Activated CD8-positive, alpha-beta memory T cell treated with anti-CD3 and anti-CD28 coated beads, Interleukin-2, amount 50 U/mL, for 24 hours (primary cell): ENCODE data around the gene NCAPD3.
"Not testable (repeated sequence)": the region's sequence is repeated elsewhere in the genome, so short reads cannot be mapped to it uniquely, and the experiment has no call there.

Experiments used
- DNase-seq: peaks from one replicate; pipeline ENCODE4 v3.0.0-alpha.2; 2020; ENCODE audit errors: extremely low read depth

NCAPD3 gene

DNA sequence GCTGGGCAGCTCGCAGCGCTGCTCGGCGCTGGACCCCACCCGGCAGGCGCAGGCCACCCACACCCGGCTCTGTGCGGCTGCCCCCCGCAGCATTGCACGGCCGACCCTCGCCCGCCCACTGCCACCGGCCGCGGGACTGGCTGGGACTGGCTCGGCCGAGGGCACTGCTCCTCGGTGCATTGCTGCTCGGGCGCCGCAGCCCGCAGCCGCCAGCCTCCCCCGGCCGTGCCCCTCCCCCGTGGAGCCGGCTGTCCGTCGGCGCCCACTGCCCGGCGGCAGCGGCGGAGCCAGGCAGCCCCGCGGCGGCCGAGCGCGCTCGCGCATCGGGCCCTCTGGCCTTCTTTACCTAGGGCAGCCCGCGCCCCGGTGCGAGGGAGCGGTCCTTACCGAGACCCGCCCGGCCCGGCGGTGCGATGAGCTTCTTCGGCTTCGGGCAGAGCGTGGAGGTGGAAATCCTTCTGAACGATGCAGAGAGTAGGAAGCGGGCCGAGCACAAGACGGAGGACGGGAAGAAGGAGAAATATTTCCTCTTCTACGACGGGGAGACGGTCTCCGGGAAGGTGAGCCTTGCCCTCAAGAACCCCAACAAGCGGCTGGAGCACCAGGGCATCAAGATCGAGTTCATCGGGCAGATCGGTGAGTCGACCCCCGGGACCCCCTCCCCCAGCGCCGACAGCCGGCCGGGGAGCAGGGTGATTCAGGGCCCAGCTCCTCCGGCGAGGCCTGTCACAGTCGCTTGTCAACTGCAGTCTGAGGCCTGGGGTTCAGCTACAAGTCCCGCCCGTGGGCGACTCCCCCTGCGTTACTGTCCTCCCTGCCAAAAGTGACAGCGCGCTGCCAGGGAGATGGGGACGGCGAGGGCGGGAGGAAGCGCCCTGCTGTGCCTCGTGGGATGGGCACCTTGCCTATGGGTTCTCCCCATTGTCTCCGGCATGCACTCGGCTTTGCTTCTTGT, 1.2 kb upstream of the NCAPD3 start:
- DNase-seq, result peak; percentile 28

DNA sequence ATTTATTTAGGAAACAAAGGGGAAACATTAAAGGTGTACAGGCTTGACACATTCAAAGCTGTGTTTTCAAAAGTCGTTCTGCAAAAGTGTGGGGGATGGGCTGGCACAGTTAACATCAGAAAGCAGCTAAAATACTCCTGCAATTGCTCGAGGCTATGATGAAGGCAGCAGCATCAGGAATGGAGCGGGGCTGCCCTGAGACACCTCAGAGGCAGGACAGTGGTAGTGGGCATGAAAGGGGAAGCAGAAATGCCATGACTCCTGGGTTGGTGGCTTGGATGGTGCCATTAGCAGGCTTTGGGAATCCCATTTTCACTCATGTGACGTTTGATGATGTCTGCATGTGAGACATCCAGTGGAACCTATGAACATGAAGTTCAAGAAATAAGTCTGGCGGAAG, 646 bp downstream of the NCAPD3 start:
- no peak for DNase-seq

- DNase-seq, result no peak
Measured at GRCh38 chr11:134216816-134217215, 7.0 kb downstream of the NCAPD3 start.

GRCh38 chr11:134215836-134216235, 7.9 kb downstream of the NCAPD3 start:
- no peak for DNase-seq

DNA sequence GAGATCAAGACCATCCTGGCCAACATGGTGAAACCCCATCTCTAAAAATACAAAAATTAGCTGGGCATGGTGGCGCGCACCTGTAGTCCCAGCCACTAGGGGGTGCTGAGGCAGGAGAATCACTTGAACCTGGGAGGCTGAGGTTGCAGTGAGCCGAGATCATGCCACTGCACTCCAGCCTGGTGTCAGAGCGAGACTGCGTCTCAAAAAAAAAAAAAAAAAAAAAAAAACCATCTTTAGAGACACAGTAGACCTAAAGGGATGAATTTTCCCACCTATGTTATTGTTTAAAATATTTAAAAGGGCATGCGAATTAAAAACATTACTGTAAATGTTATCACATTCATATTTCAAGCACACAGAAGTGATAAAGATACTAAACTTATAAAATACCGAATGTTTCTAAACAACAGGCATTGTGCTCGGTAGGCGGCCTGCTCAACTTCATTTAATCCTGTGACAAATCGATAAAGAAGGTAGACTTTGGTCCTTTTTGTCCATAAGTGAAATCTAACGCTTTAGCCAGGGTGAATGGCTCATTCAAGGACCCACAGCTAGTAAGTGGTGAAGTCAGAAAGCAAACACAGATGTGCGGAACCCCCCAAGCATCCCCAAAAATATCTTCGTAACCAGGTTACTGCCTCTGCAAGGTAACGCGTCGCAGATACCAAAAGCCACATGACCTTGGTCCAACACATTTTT, 16.1 kb downstream of the NCAPD3 start:
- no peak for DNase-seq

DNA sequence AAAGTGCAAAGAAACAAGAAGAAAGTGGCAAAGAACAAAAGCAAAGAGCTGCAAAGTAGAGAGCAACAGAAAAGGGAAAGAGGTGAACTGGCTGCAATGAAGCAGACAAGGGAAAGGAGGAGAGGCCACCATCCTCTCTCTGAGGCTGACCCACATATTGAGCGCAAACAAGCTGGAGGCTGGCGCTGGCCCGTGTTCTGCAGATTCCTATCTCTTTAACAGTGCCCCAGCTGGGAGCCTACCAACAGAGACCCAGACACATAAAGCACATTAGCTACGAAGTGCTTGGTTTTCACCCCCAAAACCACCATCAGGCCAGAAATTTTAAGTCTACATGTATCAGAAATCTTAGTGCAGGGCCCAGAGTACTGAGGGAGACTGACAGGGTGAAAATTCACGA, 17.6 kb downstream of the NCAPD3 start:
- no peak for DNase-seq

- no peak for DNase-seq
Measured at GRCh38 chr11:134205729-134206128, 18.0 kb downstream of the NCAPD3 start.

GRCh38 chr11:134202661-134203060, 21.1 kb downstream of the NCAPD3 start:
- no peak for DNase-seq

- DNase-seq, result no peak
Measured at GRCh38 chr11:134200688-134201087, 23.1 kb downstream of the NCAPD3 start.

DNA sequence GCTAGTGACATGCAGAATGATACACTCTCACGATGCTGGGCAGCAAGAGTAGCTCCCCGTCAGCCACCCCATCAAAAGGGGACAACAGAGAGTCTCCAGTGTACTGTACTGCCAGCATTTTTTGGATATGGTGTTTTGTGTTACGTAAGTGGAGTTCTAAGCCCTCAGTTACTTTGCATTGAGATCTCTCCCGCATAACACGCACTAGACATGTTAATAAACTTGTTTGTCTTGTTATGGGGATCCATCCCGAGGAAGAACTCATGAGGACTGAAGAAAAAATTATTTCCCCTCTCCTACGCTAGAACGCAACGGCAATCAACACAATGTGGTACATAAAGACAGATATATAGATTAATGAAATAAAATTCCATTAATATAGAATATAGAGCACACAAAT, 24.2 kb downstream of the NCAPD3 start:
- DNase-seq, result no peak

DNA sequence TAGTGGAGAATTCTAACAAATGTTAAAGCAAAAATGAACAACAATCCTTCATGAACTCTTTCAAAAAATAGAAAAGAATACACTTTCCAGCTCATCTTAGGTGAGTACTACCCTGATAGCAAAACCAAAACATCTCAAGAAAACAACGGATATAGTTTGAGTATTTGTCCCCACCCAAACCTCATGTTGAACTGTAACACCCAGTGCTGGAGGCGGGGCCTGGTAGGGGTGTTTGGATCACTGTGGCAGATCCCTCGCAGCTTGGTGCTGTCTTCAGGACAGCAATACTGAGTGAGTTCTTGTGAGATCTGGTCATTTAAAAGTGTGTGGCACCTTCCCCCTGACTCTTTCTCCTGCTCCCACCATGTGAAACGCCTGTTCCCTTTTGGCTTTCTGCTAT, 27.0 kb downstream of the NCAPD3 start:
- DNase-seq, result no peak

GRCh38 chr11:134188092-134188491, 35.7 kb downstream of the NCAPD3 start:
- not testable (repeated sequence) for DNase-seq

GRCh38 chr11:134181707-134182106, 42.1 kb downstream of the NCAPD3 start:
- DNase-seq, result no peak

GRCh38 chr11:134178032-134178674, 45.6 kb downstream of the NCAPD3 start:
- DNase-seq, result no peak

DNA sequence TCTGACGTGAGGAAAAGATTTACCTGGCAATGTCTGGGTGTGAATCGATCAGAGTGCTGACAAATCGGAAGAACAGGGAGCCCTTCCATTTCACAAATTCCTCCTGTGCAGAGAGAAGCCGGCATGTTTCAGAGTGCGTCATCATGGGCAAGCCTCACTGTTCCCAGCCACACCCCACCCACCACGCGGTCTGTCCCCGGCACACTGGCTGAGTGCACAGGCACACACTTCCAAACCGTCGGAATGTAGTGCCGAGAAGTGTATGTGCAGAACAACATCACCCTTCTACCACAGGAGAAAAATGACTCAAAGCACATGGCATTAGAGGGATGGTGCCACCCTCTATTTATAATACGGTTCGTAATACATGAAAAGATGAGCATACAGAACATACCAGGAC, 47.5 kb downstream of the NCAPD3 start:
- no peak for DNase-seq

DNA sequence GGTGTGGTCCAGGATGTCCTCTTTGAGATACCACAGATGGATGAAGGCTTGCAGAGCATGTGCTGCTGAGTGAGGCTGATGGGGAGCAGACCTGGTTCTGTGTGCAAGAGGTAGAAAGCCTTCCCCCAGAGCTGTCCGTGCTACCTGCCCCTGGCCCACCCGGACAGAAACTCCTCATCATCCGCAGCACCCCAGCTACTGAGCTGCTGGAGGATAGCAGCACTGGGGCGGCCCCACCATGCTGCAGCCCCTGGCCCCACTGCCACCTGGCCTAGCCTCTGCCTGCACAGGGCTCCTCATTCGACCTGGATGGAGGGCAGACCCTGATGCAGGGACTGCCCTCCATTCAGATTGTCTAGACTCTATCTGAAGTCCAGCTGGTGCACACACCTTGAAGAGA, 50.5 kb downstream of the NCAPD3 start:
- DNase-seq, result no peak

GRCh38 chr11:134171951-134172350, 51.8 kb downstream of the NCAPD3 start:
- DNase-seq, result no peak

DNA sequence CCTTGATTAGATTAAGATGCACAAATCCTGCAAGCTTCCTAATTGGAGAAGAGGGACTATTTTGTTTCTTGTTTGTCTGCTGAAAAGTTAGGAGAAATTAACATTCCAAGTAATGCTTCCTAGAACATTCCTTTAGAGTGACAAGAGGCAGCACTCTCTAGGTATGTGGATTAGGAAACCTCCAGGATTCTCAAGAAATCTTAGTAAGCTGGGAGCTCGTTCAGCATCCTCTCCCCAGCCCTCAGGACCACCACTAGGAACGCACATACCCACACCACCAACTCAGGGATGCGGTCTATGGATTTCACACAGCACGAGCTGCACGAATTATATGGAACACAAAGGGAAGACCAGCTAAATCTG, 52.9 kb downstream of the NCAPD3 start:
- no peak for DNase-seq

DNA sequence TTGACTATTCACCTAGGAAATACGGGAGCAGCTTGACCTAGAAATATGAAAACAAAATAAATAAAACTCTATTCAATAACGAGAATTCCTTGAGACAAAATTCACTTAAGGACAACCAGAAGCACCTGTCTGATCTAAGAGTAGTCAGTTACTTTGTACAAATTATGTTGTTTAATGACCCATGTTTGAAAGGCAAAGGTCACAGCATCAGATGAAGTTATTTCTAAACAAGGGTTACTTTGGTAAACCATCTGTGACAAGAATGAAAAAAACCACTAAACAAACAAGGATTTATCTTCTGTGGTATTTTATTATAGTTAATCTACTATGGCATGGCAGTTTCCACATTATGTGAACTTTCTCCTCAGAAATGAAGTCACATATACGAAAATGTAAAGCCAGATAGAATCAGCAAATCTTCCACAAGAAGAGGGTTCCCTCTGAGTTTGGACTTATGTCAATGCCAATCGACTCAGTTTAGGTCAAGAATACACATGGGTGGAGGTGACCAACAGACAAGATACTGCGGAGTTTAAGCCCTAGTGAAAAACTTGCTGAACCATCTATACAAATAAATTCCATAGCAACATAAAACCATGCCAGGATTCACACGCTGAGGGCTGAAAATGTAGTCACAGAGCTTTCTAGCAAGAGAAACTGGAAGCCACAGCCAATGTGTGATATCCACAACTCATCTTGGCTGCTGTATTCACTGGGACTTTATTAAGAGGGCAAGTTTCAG, 53.4 kb downstream of the NCAPD3 start:
- DNase-seq, result no peak

DNA sequence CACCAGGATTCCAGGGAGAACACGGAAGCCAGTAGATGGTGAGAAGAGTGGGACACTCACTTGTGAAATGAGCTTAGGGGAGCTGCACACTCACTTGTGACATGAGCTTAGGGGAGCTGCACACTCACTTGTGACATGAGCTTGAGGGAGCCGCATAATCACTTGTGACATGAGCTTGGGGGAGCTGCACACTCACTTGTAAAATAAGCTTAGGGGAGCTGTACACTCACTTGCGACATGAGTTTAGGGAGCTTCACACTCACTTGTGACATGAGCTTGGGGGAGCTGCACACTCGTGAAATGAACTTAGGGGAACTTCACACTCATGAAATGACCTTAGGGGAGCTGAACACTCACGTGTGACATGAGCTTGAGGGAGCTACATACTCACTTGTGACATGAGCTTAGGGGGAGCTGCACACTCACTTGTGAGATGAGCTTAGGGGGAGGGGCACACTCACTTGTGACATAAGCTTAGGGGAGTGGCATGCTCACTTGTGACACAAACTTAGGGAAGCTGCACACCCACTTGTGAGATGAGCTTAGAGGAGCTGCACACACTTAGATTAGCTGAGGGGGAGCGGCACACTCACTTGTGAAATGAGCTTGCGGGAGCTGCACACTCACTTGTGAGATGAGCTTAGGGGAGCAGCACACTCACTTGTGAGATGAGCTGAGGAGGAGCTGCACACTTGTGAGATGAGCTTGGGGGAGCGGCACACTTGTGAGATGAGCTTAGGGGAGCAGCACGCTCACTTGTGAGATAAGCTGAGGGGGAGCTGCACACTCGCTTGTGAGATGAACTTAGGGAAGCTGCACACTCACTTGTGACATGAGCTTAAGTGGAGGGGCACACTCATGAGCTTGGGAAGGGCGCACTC, 59.0 kb downstream of the NCAPD3 start:
- DNase-seq, result no peak

DNA sequence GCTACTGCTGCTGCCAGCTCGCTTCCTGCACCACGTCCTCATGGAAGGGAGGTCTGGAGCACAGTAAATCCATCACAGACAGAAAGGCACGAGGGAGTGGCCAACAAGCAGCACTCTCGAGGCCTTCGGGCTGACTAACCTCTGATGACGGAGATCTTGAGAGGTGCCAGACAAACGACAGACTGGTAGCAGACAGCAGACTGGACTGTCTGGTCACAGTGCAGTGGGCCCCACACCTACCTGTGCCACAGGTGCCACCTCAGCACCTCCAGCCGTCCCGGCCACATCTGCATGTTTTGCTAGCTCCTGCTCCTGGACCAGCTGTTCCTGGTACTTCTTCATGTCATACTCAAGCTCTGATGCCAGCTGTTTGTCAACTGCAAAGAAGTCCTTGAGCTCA, 64.1 kb downstream of the NCAPD3 start:
- DNase-seq, result no peak
